SK-N-MC (cell line): ENCODE data around the gene ZBTB7C.

ENCODE experiments used
- EZH2 ChIP-seq: fragments of 200-600 bp; sonication (generic); IDR thresholded peaks from one replicate; pipeline ENCODE4 v1.6.1; 2017; ENCODE audit warnings: antibody characterized with exemption
- FOXP2 ChIP-seq: optimal IDR thresholded peaks from 2 replicates; pipeline ENCODE3; 2011; ENCODE audit warnings: mild to moderate bottlenecking, moderate library complexity; ENCODE audit not compliant: insufficient read depth; ENCODE audit errors: extremely low read length, control extremely low read depth
- POLR2AphosphoS5 ChIP-seq: IDR thresholded peaks from 2 replicates; pipeline ENCODE4 v1.6.1; 2012; ENCODE audit warnings: mild to moderate bottlenecking, low read depth, low read length, borderline replicate concordance

DNA sequence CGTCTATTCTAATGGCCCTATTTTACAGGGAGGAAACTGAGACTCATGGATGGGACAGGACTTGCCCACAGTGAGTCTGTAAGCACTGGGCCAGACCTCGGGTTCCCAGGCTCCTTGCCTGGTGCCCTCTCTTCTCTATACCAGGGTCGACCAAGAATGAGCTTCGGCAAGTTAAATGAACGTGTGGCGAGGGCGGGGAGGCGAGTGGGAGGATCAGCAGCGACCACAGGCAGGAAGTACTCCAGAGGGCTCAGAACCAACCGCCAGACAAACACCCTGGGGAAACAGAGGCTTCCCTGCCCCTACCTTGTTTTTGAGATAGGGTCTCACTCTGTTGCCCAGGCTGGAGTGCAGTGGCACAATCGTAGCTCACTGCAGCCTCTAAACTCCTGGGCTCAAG lies 301.0 kb downstream of the ZBTB7C start:
- TF ChIP-seq POLR2AphosphoS5 (no peak), EZH2 (no peak), FOXP2 (no peak)
